ENCODE data around the gene CRTC1.
"Not testable (repeated sequence)": the region's sequence is repeated elsewhere in the genome, so short reads cannot be mapped to it uniquely, and the experiment has no call there.

Gene CRTC1

DNA sequence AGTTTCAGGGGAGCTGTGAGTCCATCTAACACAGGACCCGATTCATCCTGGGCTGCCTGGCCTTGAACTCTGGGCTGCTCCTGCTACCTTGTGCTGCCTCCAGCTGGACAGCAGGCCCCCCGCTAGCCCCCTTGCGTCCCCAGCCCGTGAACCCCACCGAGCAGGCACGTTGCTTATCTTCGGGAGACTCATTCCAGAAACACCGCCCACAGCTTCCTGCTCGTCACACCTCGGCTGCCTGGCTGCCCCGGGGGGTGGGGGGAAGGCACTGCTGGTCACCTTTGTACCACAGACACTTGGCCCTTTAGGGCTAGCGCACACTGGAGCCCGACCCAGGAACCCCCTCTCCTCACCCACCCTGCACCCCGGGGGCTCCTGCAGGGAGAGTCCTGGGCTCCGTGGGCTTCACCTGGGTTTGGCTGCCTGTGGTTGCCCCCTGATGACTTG is 48.1 kb downstream of the CRTC1 start:
- DNase-seq, result no peak

DNA sequence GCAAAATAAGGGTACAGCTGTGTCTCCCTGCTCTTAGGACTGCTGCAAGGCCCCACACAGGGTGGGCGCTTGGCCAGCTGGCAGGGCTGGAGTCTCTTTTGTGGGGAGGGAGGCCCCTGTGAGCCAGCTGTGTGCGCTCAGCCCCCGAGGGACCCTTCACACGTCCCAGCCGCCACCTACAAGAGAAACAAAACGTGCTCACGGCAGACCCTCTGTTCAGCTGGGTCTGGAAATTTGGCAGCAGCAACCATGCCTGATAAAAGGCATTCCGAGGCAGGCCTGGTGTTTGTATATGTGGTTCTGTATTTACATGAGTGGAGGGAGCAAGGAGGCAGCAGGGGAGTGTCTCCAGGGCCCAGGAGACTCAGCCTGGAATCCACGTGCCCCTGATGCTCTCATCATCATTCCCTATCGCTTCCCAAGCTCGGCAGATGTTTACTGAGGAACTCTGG is 49.7 kb downstream of the CRTC1 start:
- no peak for DNase-seq

DNA sequence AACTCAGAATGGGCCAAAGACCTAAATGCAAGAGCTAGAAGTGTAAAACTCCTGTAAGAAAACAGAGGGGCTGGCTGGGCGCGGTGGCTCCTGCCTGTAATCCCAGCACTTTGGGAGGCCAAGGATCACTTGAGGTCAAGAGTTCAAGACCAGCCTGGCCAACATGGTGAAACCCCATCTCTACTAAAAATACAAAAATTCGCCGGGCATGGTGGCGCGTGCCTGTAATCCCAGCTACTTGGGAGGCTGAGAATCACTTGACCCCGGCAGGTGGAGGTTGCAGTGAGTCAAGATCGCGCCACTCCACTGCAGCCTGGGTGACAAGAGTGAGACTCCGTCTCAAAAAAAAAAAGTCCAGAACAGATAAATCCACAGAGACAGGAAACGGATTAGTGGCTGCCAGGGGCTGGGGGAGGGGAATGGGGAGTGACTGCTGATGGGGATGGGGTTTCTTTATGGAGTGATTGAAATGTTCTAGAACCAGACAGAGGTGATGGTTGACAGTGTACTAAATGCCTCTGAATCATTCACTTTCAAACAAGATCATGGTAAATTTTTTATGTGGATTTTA is 50.4 kb downstream of the CRTC1 start:
- not testable (repeated sequence) for DNase-seq

DNA sequence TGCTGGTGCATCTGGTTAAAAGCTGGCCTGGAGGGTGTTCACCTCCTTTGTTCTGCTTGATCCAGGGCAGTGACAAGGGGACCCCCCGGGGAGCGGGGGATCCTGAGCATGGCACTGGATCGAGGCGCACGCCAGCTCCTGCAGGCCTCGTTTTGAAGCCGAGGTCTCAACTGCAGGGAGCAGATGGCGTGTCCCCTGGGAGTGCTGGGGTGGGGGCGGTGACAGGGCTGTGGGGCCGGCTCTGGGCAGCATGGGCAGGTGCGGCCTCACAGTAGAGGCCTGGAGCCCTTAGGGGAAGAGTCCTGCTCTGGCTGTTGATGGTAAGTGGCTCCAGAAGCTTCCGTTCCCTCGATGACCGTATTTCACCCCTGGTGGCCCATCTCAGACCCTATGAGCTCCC is 51.8 kb downstream of the CRTC1 start:
- DNase-seq, result no peak

DNA sequence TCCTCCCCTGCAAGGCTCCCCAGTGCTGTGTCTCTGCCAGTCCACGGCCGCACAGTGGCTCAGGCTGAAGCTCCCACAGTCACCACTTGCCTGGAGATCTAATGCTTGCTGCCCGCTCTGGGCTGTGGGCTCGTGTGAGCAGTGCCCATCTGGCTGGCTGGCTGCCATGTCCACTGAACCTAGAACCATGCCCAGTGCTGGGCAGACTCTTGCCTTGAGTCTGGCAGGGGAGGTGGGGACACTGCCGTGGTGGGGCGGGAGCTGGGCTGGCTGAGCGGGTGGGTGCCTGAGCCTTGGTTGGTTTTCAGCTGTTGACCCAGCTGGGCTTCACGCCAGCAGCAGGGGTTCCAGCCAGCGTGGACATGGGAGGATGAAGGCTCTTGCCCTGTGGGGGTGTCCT is 52.3 kb downstream of the CRTC1 start:
- no peak for DNase-seq

DNA sequence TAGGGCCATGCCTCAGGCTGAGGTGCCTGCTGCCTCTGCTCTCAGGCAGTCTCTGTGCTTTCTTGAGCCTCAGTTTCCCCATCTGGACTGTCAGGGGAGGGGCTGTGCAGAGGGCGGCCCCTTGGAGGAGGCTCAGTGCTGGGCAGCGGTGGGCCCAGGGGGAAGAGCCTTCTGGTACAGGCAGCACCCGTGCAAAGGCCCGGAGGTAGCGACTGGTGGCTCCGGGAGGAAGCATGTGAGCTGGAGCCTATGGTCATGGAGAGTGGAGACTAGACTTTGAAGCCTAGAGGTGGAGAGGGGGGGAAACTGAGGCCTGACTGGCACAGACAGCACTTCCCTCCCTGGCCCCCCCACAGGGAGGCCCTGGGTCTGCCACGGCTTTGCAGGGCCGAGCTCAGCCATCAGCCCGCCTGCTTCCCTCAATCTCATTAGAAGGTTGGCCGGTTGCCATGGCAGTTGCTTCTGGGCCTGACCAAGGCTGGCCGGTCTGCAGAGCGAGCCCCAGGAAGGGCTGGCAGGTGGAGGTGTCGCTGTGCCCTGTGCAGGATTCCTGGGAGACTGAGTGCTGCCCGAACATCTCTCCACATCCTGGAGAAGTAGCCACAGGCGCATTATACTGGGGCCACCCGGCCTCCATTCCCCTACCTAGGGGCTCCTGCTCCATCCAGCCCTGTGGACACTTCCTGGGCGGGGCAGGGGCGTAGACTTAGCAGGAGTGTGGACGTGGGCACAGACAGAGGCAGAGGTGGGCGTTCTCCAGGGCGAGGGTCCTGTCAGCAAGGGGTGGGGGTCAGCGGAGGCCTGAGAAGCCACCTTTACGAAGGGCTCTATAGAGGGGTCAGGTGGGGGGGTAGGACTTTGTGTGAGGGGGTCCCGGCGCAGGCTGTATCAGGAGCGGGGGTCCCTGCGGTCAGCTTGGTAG is 53.2 kb downstream of the CRTC1 start:
- DNase-seq, result no peak

DNA sequence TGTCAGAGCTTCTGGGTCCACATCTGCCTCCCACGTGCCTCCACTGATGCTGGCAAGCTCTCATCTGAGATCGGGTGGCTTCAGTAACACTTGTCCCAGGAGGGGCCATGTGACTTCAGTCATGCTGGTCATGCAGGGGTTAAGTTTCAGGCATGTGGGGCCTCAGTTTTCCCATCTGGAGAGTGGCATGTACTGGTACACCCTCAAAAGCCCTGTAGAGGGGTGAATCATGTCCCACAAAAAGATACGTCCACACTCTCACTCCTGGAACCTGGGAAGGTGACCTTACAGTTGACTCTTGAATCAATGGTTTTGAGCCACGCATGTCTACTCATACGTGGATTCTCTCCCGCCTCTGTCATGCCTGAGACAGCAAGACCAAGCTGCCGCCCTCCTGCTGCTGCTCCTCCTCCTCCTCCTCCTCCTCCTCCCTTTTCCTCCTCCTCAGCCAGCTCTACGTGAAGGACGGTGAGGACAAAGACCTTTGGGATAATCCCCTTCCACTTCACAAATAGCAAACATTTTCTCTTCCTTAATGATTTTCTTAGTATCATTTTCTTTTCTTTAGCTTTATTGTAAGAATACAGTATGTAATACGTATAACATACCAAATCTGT is 54.0 kb downstream of the CRTC1 start:
- DNase-seq, result no peak

DNA sequence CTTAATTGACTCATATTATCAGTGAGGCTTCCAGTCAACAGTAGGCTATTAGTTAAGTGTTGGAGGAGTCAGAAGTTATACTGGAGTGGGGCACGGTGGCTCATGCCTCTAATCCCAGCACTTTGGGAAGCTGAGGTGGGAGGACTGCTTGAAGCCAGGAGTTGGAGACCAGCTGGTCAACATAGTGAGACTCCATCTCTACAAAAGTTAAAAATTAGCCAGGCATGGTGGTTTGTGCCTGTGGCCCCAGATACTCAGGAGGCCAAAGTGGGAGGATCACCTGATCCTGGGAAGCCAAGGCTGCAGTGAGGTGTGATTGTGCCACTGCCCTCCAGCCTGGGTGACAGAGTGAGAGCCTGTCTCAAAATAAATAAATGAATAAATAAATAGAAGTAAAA is 54.5 kb downstream of the CRTC1 start:
- DNase-seq, result no peak

DNA sequence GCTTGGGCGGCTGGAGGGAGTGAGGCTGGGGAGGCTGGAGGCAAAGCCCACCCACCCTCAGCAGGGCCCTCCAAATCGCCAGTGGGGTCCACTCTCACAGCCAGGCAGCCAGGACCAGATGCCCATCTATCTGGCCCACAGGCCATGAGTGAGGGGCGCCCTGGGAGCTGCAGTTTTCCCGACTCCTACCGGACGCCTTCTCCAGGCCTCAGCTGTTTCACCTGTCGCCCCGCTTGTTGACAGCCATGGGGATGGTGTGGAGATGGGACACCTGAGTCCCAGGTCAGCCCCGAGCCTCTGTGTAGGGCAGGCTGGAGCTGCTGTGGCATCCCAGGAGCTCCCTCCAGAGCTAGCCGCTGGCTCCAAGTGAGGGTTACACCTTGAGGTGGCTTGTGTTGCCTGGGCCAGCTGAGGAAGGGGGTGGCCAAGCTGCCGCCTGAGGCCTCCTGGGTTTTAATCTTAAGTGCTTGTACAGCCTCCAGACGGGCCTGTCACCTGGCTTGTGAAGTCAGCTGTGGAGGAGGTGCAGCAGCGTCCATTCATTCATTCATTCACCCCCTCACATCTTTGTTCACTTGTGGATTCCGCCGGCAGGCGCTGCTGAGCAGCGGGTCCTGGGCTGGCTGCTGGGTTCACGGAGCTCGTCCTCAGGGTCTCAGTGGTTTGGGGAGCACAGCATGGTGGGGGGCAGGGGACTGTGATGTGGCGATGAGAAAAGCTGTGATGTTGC is 55.6 kb downstream of the CRTC1 start:
- no peak for DNase-seq

- no peak for DNase-seq
Observed at GRCh38 chr19:18741124-18742121, 57.9 kb downstream of the CRTC1 start.

- DNase-seq, result no peak
Observed at GRCh38 chr19:18742324-18742723, 58.8 kb downstream of the CRTC1 start.

- no peak for DNase-seq
Observed at GRCh38 chr19:18742838-18743783, 59.6 kb downstream of the CRTC1 start.

DNA sequence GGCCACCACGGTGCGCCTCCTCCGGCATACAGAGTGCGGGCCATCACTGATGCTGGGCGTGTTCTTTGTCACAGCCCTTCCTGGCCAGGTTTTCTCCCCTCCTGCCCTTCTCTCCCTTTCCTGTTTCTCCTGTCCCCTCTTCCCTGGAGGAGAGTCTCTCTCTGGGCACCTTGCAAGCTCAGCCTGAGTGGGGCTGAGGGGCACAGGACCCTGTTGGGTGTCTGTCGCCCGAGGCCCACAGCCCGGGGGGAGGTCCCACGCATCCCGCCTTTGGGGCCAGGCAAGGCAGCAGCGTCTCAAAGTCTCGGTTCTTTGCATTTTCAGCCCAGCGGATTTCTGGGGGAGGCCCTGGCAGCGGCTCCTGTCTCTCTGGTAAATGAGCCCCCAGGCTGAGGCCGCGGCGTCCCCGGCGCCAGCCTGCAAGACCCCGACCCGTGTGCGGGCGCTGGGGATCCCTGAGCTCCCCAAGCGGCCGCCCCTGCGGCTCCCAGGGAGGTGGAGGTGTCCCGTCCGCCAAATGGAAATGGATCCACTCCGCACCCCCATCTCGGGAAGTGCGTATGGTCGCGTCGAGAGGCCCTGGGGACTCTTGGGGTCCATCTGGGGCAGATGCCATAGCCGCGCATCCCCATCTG is 60.4 kb downstream of the CRTC1 start:
- no peak for DNase-seq

DNA sequence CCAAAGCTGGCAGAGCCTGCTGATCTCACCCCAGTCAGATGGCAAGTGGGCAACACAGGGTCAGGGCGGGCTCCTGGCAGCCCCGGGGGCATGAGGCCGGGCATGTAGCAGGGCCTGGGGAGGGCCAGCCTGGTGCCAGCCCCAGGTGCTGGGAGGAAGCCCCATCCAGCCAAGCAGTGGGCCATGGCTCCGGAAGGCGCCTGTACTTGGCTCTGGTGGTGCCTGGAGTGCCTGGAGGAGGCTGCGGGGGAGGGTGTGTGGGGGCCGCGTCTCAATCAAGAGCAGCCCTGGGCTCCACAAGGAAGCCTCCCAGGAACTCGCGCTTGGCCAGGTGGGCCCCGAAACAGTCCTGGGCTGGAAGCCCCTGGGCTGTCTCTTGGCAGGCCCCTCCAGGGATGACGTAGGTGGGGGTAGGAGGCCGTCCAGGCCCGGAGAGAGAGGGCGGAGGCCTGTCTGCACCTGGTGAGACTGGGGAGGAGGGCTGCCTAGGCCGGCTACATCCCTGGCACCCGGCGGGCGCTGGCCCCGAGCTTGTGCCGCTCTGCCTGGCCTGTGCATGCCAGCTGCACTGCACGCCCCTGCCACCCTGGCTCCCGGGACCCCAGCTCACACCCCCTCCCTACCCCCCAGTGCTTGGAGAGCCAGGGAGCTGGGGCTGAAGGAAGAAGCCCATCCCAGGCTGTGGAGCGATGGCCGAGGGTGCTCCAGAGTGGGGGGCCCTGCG is 61.7 kb downstream of the CRTC1 start:
- DNase-seq, result no peak

GRCh38 chr19:18745931-18746330 is 62.5 kb downstream of the CRTC1 start:
- no peak for DNase-seq

DNA sequence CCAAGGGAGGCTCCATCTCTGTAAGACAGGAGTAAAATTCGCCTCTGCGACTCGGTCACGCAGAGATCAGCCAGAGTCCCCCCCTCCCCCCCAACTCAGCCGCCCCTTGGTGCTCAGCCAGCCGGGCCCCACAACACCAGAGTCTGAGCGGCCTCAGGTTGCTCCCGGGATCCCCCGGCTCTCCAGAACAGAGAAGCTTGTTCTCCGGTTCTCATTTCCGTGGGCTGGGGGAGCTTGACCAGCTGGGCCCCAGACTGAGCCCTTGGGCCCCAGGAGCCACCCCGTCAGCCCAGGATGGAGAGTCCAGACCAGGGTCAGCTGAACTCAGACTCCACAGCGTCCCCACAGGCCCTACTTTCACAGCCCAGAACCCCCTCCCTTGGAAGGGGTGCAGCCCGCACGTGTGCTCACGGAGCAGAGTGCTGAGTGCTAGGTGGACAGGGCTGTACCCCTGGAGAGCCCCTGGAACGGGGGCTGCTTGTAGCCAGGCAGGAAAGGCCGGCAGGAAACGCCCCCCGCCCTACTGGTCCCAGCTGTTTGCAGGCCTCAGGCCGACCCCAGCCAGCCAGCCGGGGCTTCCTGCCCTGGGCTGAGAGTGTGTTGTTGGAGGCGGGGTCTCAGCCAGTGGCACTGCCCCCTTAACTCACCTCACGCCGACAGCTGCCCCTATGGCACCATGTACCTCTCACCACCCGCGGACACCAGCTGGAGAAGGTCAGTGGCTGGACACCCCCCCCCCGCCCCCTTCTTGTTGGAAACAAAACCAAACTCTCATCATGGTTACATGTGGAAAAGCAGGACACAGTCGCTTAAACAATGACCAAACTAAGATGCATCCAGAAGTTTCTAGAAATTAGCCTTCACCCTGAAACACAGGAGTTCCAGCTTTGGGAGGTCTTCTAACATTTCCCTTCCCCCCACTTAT is 63.2 kb downstream of the CRTC1 start:
- no peak for DNase-seq

GRCh38 chr19:18749362-18750231 is 66.1 kb downstream of the CRTC1 start:
- DNase-seq, result no peak

All from activated CD4-positive, alpha-beta T cell treated with anti-CD3 and anti-CD28 coated beads for 48 hours (primary cell).